HL-60 (cell line): Measurements from ENCODE around the gene EPHB2.

Experiments
- CTCF ChIP-seq: IDR thresholded peaks from one replicate; pipeline ENCODE4 v1.5.1; 2011; ENCODE audit warnings: low read length, control low read depth, inconsistent platforms; ENCODE audit not compliant: insufficient read depth
- REST ChIP-seq: IDR thresholded peaks from 2 replicates; pipeline ENCODE4 v1.6.1; 2012; ENCODE audit warnings: low read depth; ENCODE audit not compliant: insufficient replicate concordance

GRCh38 chr1:22944346-22945055, 233.9 kb downstream of the EPHB2 start:
- TF ChIP-seq CTCF: no peak
- no peak for TF ChIP-seq REST
